GM10266 (cell line): Measurements from ENCODE around the gene RARRES1.
"Not testable (repeated sequence)": the region's sequence is repeated elsewhere in the genome, so short reads cannot be mapped to it uniquely, and the experiment has no call there.

Experiments
- DNase-seq: peaks from one replicate; pipeline ENCODE4 v3.0.0; 2012; ENCODE audit errors: extremely low spot score
- CTCF ChIP-seq: IDR thresholded peaks from 2 replicates; pipeline ENCODE4 v1.5.1; 2012; ENCODE audit warnings: mild to moderate bottlenecking, low read depth; ENCODE audit not compliant: control insufficient read depth, insufficient read depth; ENCODE audit errors: missing control alignments

RARRES1 gene

GRCh38 chr3:158696618-158697017, 35.6 kb downstream of the RARRES1 start:
- no peak for TF ChIP-seq CTCF
- DNase-seq, result no peak

GRCh38 chr3:158693866-158694456, 38.3 kb downstream of the RARRES1 start:
- not testable (repeated sequence) for DNase-seq

- DNase-seq, result no peak
- no peak for TF ChIP-seq CTCF
These were observed 47.1 kb downstream of the RARRES1 start for GRCh38 chr3:158685159-158685558.

- DNase-seq, result no peak
- no peak for TF ChIP-seq CTCF
These were observed 48.9 kb downstream of the RARRES1 start for GRCh38 chr3:158683230-158683962.

- DNase-seq, result no peak
- TF ChIP-seq CTCF, result no peak
These were observed 51.4 kb downstream of the RARRES1 start for GRCh38 chr3:158680861-158681260.

- TF ChIP-seq CTCF, result no peak
- DNase-seq, result no peak
These were observed 52.7 kb downstream of the RARRES1 start for GRCh38 chr3:158679547-158680000.

- no peak for DNase-seq
- TF ChIP-seq CTCF, result no peak
These were observed 53.6 kb downstream of the RARRES1 start for GRCh38 chr3:158678687-158679086.
